K562 (cell line): ENCODE results near the gene METRN. TPM values are rescaled to one million over a fixed set of nuclear protein-coding genes. Genes with fewer than 3 reads are reported as not detected.

ENCODE experiments used
- CGGBP1 ChIP-seq: fragments of 250-450 bp; sonication (Bioruptor Pico); IDR thresholded peaks from 2 replicates; pipeline ENCODE4 v1.9.0; 2021; ENCODE audit warnings: mild to moderate bottlenecking
- COPS2 ChIP-seq: fragments of 450-650 bp; conservative IDR thresholded peaks from 2 replicates; pipeline ENCODE4 v1.6.1; 2016; ENCODE audit warnings: mild to moderate bottlenecking, moderate library complexity
- CREBBP ChIP-seq: IDR thresholded peaks from one replicate; pipeline ENCODE4 v1.6.1; 2012; ENCODE audit warnings: low read depth, mild to moderate bottlenecking, control low read depth, inconsistent platforms, low read length
- ETV6 ChIP-seq, 3 experiments: fragments of 150-350 bp in 1 of 3; sonication (generic) in 1 of 3; formaldehyde crosslinking in 1 of 3; IDR thresholded peaks; 2 replicates each; pipeline versions ENCODE4 v1.6.1 to v1.8.0; 2014 to 2022; ENCODE audit warnings: borderline replicate concordance in 2 of 3, low read depth in 2 of 3, antibody characterized with exemption in 1 of 3, low read length in 1 of 3, mild to moderate bottlenecking in 1 of 3, missing genetic modification reagents in 1 of 3
- GABPB2 ChIP-seq: fragments of 250-450 bp; sonication (Bioruptor Pico); conservative IDR thresholded peaks from 2 replicates; pipeline ENCODE4 v1.5.1; 2021; ENCODE audit warnings: mild to moderate bottlenecking
- PHTF2 ChIP-seq: fragments of 250-450 bp; sonication (Bioruptor Pico); IDR thresholded peaks from 2 replicates; pipeline ENCODE4 v1.5.0; 2021; ENCODE audit warnings: mild to moderate bottlenecking
- PTTG1 ChIP-seq: fragments of 450-650 bp; IDR thresholded peaks from 2 replicates; pipeline ENCODE4 v1.6.1; 2016; ENCODE audit warnings: low read depth, mild to moderate bottlenecking, missing genetic modification characterization, missing compliant biosample characterization
- TAF1 ChIP-seq: IDR thresholded peaks from 2 replicates; pipeline ENCODE4 v1.6.1; 2011; ENCODE audit warnings: mild to moderate bottlenecking, low read length, moderate library complexity; ENCODE audit not compliant: insufficient read depth, control insufficient read depth, severe bottlenecking; ENCODE audit errors: extremely low read depth
- TCF7 ChIP-seq: sonication (generic); IDR thresholded peaks from 2 replicates; pipeline ENCODE4 v1.6.1; 2016; ENCODE audit warnings: antibody characterized with exemption, borderline replicate concordance
- TFE3 ChIP-seq: fragments of 450-650 bp; formaldehyde crosslinking; IDR thresholded peaks from 2 replicates; pipeline ENCODE4 v1.4.0; 2020; ENCODE audit warnings: mild to moderate bottlenecking, mixed read lengths
- ZNF551 ChIP-seq: fragments of 250-450 bp; sonication (Bioruptor Pico); IDR thresholded peaks from 2 replicates; pipeline ENCODE4 v1.5.0; 2021; ENCODE audit warnings: mild to moderate bottlenecking, moderate library complexity
- ZNF668 ChIP-seq: fragments of 250-450 bp; sonication (Bioruptor Pico); IDR thresholded peaks from 2 replicates; pipeline ENCODE4 v1.8.0; 2022; ENCODE audit warnings: mild to moderate bottlenecking, inconsistent platforms
- polyA plus RNA-seq, 8 experiments: library from polyadenylated mRNA; depleted of rRNA in 4 of 8; stranded (reverse) in 5 of 8; unstranded in 3 of 8; fragments of >200 nt; fragmentation: Nextera tagmentation in 2 of 8; fragmentation: Illumina TruSeq in 1 of 8; extraction: Ambion mirVana in 2 of 8; extraction: Trizol in 1 of 8; gene quantifications; 2 replicates each; pipeline versions ENCODE4 v1.2.1 to v1.2.3, GENCODE V29; 2011 to 2014; ENCODE audit warnings: inconsistent platforms in 1 of 8, missing spikeins in 1 of 8
- total RNA-seq, 7 experiments: library from RNA; depleted of rRNA in 6 of 7; stranded (reverse); fragments of >200 nt in 6 of 7; fragmentation: Illumina TruSeq in 2 of 7; extraction: Trizol in 2 of 7; gene quantifications; 2 replicates each; pipeline versions ENCODE4 v1.2.1 to v1.2.3, GENCODE V29; 2011 to 2021; ENCODE audit warnings: low replicate concordance in 1 of 7
- TF ChIP-seq, protein P1 (sequence below): fragments of 450-650 bp; IDR thresholded peaks from 2 replicates; pipeline ENCODE4 v1.6.1; 2016
- TF ChIP-seq, protein P2 (sequence below): fragments of 250-450 bp; sonication (Bioruptor Pico); IDR thresholded peaks from 2 replicates; pipeline ENCODE4 v1.5.0; 2021; ENCODE audit warnings: mild to moderate bottlenecking, moderate library complexity
- TF ChIP-seq, protein P3 (sequence below): sonication (generic); formaldehyde crosslinking; IDR thresholded peaks from 2 replicates; pipeline ENCODE4 v1.9.0; 2022; ENCODE audit warnings: mild to moderate bottlenecking, missing genetic modification reagents
- TF ChIP-seq, protein P4 (sequence below), 2 experiments: fragments of 450-650 bp in 1 of 2; IDR thresholded peaks; 2 replicates each; pipeline ENCODE4 v1.6.1; 2011 to 2017; ENCODE audit warnings: low read depth in 2 of 2, antibody characterized with exemption in 1 of 2, borderline replicate concordance in 1 of 2, low read length in 1 of 2, mild to moderate bottlenecking in 1 of 2, mixed read lengths in 1 of 2; ENCODE audit not compliant: control insufficient read depth in 1 of 2

The METRN gene
- total and polyA plus RNA-seq, 9 of the 15 experiments (the other 6 are each of a cell fraction or from before 2014, with no cell fraction given), result 0.20 to 89.8 (median 15.4) TPM

DNA sequence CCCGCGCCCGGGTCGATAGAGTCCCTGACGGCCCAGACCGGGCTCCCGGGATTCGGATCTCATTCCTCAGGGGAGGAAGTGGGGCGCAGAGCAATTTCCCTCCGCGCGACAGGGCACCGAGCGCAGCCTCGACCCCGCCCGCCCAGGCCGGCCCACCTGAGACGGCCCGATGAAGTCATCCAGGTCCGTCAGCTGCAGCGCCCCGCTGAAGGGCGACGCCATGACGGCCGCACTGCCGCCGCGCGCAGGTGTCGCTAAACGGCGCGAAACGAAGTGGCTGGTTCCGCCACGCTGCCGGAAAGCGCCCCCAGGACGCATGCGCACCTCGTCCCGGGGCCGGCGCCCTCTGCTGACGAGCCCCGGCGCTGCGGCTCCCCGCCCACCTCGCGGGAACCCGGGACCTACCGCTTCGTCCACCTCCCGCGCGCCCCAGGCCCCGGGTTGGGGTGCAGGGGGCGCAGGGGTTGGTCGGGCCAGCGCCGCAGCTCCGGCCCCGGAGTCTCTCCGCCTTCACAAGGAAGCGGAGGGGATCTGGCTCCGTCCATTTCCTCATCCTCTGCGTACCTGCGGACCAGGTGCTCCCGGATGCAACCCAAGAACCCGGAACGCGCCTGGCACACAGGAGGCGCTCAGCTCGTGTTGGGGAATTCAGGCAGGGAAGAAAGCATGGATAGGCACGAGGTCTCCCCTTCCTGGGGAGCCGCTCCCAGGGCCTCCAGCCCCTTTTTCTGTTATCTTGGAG, 26.0 kb downstream of the METRN start, which contains the start of gene CIAO3 (continued):
- TF ChIP-seq TAF1 (no peak), CREBBP (no peak), TCF7 (peak; percentile 88; the same call in 1 of the 2 replicates), ZNF668 (no peak), CGGBP1 (peak; percentile 49; the same call in 1 of the 2 replicates), ETV6 (IDR thresholded peaks at IDR 0.05; ENCODE audit: borderline replicate concordance in 1 of 2, low read depth in 2 of 2, low read length in 1 of 2) (no peak), ETV6 (CRISPR knock-in tag; IDR thresholded peaks at IDR 0.05; ENCODE audit: borderline replicate concordance) (no peak), COPS2 (no peak), TFE3 (no peak), ZNF551 (CRISPR knock-in tag) (no peak), PHTF2 (CRISPR knock-in tag) (no peak), PTTG1 (tag) (no peak), GABPB2 (no peak)
- TF ChIP-seq, protein P1, sequence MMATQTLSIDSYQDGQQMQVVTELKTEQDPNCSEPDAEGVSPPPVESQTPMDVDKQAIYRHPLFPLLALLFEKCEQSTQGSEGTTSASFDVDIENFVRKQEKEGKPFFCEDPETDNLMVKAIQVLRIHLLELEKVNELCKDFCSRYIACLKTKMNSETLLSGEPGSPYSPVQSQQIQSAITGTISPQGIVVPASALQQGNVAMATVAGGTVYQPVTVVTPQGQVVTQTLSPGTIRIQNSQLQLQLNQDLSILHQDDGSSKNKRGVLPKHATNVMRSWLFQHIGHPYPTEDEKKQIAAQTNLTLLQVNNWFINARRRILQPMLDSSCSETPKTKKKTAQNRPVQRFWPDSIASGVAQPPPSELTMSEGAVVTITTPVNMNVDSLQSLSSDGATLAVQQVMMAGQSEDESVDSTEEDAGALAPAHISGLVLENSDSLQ, result no peak; the same call in 1 of the 2 replicates
- TF ChIP-seq, protein P2, sequence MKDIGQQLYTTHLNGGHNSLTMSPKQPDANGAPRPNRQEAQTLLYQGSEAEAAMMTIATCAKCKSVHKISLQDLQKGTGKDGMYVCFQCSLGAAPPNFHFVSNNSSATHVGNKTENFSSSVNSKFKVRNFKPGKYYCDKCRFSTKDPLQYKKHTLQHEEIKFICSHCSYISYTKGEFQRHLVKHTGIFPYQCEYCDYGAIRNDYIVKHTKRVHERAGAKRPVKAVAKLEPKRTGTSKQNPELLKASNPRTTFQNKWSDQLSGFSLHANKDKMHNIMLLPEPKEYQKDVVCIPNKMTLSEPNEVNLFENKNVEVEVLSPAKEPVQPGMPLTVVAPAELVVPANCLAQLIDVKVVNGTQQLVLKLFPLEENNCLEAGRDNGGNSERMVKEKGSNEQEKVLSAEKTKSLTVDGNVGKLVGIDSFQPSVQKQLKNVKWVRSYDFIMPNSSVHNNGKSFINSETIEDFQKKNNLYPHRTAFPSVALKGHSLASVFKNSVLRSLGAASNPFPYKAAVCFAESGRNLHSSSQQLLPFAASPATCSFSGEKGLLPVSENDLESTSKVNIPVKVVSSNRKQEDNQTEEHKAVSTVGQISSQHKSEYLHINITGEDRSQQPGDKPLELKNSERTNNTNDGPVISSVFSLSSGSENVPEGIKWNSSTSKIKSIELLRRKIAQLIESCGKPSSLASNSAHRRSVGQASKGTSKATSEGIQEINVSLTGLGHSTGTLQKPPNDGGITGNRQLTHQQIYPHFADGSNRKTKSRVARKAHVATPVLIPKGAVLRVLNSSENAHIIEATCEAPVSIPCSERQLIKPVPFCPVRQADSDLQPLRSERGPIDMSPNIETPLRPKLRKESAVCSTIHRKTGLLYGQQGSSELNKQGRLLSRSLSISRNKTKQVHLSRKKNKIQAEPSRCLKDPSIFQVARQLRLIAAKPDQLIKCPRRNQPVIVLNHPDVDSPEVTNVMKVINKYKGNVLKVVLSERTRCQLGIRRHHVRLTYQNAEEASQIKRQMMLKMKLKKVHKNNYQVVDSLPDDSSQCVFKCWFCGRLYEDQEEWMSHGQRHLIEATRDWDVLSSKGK (CRISPR knock-in tag), result no peak
- TF ChIP-seq, protein P3, sequence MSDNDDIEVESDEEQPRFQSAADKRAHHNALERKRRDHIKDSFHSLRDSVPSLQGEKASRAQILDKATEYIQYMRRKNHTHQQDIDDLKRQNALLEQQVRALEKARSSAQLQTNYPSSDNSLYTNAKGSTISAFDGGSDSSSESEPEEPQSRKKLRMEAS (CRISPR knock-in tag), result peak; percentile 68
- TF ChIP-seq, protein P4, sequence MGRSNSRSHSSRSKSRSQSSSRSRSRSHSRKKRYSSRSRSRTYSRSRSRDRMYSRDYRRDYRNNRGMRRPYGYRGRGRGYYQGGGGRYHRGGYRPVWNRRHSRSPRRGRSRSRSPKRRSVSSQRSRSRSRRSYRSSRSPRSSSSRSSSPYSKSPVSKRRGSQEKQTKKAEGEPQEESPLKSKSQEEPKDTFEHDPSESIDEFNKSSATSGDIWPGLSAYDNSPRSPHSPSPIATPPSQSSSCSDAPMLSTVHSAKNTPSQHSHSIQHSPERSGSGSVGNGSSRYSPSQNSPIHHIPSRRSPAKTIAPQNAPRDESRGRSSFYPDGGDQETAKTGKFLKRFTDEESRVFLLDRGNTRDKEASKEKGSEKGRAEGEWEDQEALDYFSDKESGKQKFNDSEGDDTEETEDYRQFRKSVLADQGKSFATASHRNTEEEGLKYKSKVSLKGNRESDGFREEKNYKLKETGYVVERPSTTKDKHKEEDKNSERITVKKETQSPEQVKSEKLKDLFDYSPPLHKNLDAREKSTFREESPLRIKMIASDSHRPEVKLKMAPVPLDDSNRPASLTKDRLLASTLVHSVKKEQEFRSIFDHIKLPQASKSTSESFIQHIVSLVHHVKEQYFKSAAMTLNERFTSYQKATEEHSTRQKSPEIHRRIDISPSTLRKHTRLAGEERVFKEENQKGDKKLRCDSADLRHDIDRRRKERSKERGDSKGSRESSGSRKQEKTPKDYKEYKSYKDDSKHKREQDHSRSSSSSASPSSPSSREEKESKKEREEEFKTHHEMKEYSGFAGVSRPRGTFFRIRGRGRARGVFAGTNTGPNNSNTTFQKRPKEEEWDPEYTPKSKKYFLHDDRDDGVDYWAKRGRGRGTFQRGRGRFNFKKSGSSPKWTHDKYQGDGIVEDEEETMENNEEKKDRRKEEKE (IDR thresholded peaks at IDR 0.05; ENCODE audit: borderline replicate concordance in 1 of 2, control insufficient read depth in 1 of 2, low read depth in 2 of 2, low read length in 1 of 2), result no peak
